Calu3 (cell line): ENCODE data around the gene GPR18. TPM values are rescaled to one million over a fixed set of nuclear protein-coding genes. Genes with fewer than 3 reads are reported as not detected.

Experiments
- BruUV-seq: library from RNA; stranded (reverse); fragments of 400-500 nt; replicated peaks from 2 replicates; lab custom pipeline; 2021; lab: Mats Ljungman, UMichigan
- CTCF ChIA-PET: fragments of 300-600 bp; sonication (Branson Sonifier 250); formaldehyde crosslinking; loops from one replicate; lab custom pipeline; 2022; ENCODE audit warnings: antibody characterized with exemption; lab: Charles Lee
- DNase-seq: peaks from one replicate; pipeline ENCODE4 v3.0.0; 2022
- H3K27ac Mint-ChIP-seq: one replicate; pipeline ENCODE4 v1.8.0; 2022; ENCODE audit warnings: mixed read lengths; ENCODE audit not compliant: unreplicated experiment
- H3K27me3 Mint-ChIP-seq: one replicate; pipeline ENCODE4 v1.8.0; 2022; ENCODE audit warnings: mixed read lengths; ENCODE audit not compliant: unreplicated experiment
- H3K36me3 Mint-ChIP-seq: one replicate; pipeline ENCODE4 v1.8.0; 2022; ENCODE audit warnings: mild to moderate bottlenecking, moderate library complexity, mixed read lengths; ENCODE audit not compliant: insufficient read depth, unreplicated experiment
- H3K4me1 Mint-ChIP-seq: one replicate; pipeline ENCODE4 v1.8.0; 2022; ENCODE audit warnings: mild to moderate bottlenecking, low read depth, mixed read lengths; ENCODE audit not compliant: unreplicated experiment
- H3K4me3 Mint-ChIP-seq: one replicate; pipeline ENCODE4 v1.8.0; 2022; ENCODE audit warnings: mild to moderate bottlenecking, low read depth, moderate library complexity, mixed read lengths; ENCODE audit not compliant: unreplicated experiment
- H3K9me3 Mint-ChIP-seq: one replicate; pipeline ENCODE4 v1.8.0; 2022; ENCODE audit warnings: low read depth, mixed read lengths; ENCODE audit not compliant: unreplicated experiment
- CTCF ChIP-seq: fragments of 200-600 bp; IDR thresholded peaks from one replicate; pipeline ENCODE4 v1.8.0; 2022; ENCODE audit warnings: antibody characterized with exemption; ENCODE audit not compliant: unreplicated experiment
- intact Hi-C: fragments of 100-400 bp; cut with micrococcal nuclease; formaldehyde crosslinking; loops from one replicate; pipeline ENCODE4 v1.10.0; 2022; ENCODE audit not compliant: unreplicated experiment
- total RNA-seq: library from RNA; stranded (reverse); gene quantifications from 2 replicates; pipeline ENCODE4 v1.2.3, GENCODE V29; 2022

Gene GPR18
- total RNA-seq, 1 experiment from 2014 or later = not detected

GRCh38 chr13:99228737-99229691 is 29.2 kb downstream of the GPR18 start:
- CTCF ChIA-PET = no interaction called here
- no TSS peak for BruUV-seq

GRCh38 chr13:99227909-99228688 is 30.1 kb downstream of the GPR18 start:
- no peak overlapping the region for H3K27ac Mint-ChIP-seq
- intact Hi-C loops = no loop called here
- no peak for TF ChIP-seq CTCF
- no peaks in the 10 kb centered on the region for H3K36me3 Mint-ChIP-seq
- BruUV-seq = no TSS peak
- no peak for DNase-seq
- H3K27me3 Mint-ChIP-seq = no peaks in the 10 kb centered on the region
- H3K4me1 Mint-ChIP-seq = peaks cover 17% of the 10 kb centered on the region
- no peak overlapping the region for H3K4me3 Mint-ChIP-seq
- no peaks in the 10 kb centered on the region for H3K9me3 Mint-ChIP-seq
- CTCF ChIA-PET = no interaction called here

More at GRCh38 chr13:99228737-99229691, 29.2 kb downstream of the GPR18 start:
- Mint-ChIP-seq H3K4me1 (peaks cover 17% of the 10 kb centered on the region), H3K4me3 (no peak overlapping the region), H3K27me3 (no peaks in the 10 kb centered on the region), H3K36me3 (no peaks in the 10 kb centered on the region), H3K9me3 (no peaks in the 10 kb centered on the region), H3K27ac (no peak overlapping the region)
- intact Hi-C loops = no loop called here
- no peak for TF ChIP-seq CTCF
- DNase-seq = no peak

GRCh38 chr13:99227331-99227900 is 30.8 kb downstream of the GPR18 start:
- BruUV-seq = no TSS peak
- no peaks in the 10 kb centered on the region for H3K9me3 Mint-ChIP-seq
- intact Hi-C loops = no loop called here
- H3K27ac Mint-ChIP-seq = no peak overlapping the region
- H3K4me1 Mint-ChIP-seq = peaks cover 17% of the 10 kb centered on the region
- DNase-seq = no peak
- no peak for TF ChIP-seq CTCF
- H3K27me3 Mint-ChIP-seq = no peaks in the 10 kb centered on the region
- H3K36me3 Mint-ChIP-seq = no peaks in the 10 kb centered on the region
- H3K4me3 Mint-ChIP-seq = no peak overlapping the region
- CTCF ChIA-PET = no interaction called here

- intact Hi-C loops = no loop called here
- no peak overlapping the region for H3K4me3 Mint-ChIP-seq
- no peak for TF ChIP-seq CTCF
- BruUV-seq = no TSS peak
- no peaks in the 10 kb centered on the region for H3K36me3 Mint-ChIP-seq
- DNase-seq = no peak
- CTCF ChIA-PET = no interaction called here
- H3K27ac Mint-ChIP-seq = no peak overlapping the region
- no peaks in the 10 kb centered on the region for H3K9me3 Mint-ChIP-seq
- H3K4me1 Mint-ChIP-seq = peaks cover 17% of the 10 kb centered on the region
- no peaks in the 10 kb centered on the region for H3K27me3 Mint-ChIP-seq
Observed at GRCh38 chr13:99226513-99226912, 31.7 kb downstream of the GPR18 start.
